HepG2 (cell line): Measurements from ENCODE around the gene ALLC. TPM values are rescaled to one million over a fixed set of nuclear protein-coding genes. Genes with fewer than 3 reads are reported as not detected.

Experiments
- DPF2 ChIP-seq: sonication (generic); formaldehyde crosslinking; IDR thresholded peaks from 2 replicates; pipeline ENCODE4 v1.4.0; 2020; ENCODE audit warnings: mild to moderate bottlenecking, low read depth, missing genetic modification reagents, borderline replicate concordance
- HCFC1 ChIP-seq: fragments of 150-350 bp; IDR thresholded peaks from 2 replicates; pipeline ENCODE4 v1.6.1; 2014; ENCODE audit warnings: low read depth, low read length
- JUN ChIP-seq: sonication (generic); formaldehyde crosslinking; IDR thresholded peaks from 2 replicates; pipeline ENCODE4 v1.4.0; 2020; ENCODE audit warnings: mild to moderate bottlenecking, missing genetic modification reagents
- KDM4B ChIP-seq: sonication (generic); formaldehyde crosslinking; IDR thresholded peaks from 2 replicates; pipeline ENCODE4 v1.4.0; 2020; ENCODE audit warnings: missing genetic modification reagents
- KDM5B ChIP-seq: sonication (generic); formaldehyde crosslinking; IDR thresholded peaks from 2 replicates; pipeline ENCODE4 v1.4.0; 2020; ENCODE audit warnings: missing genetic modification reagents, mild to moderate bottlenecking, borderline replicate concordance
- MNT ChIP-seq: fragments of 450-650 bp; IDR thresholded peaks from 2 replicates; pipeline ENCODE4 v1.6.1; 2016
- NFAT5 ChIP-seq: sonication (generic); formaldehyde crosslinking; IDR thresholded peaks from 2 replicates; pipeline ENCODE4 v1.4.0; 2020; ENCODE audit warnings: missing genetic modification reagents
- PHF8 ChIP-seq: sonication (generic); formaldehyde crosslinking; IDR thresholded peaks from 2 replicates; pipeline ENCODE4 v1.5.0; 2020; ENCODE audit warnings: missing genetic modification reagents
- SALL1 ChIP-seq: sonication (generic); formaldehyde crosslinking; IDR thresholded peaks from 2 replicates; pipeline ENCODE4 v1.8.0; 2022; ENCODE audit warnings: mild to moderate bottlenecking, missing genetic modification reagents
- TBL1XR1 ChIP-seq: fragments of 150-350 bp; IDR thresholded peaks from 2 replicates; pipeline ENCODE4 v1.6.1; 2014; ENCODE audit warnings: borderline replicate concordance, low read length; ENCODE audit not compliant: partially characterized antibody
- THAP7 ChIP-seq: sonication (generic); formaldehyde crosslinking; IDR thresholded peaks from 2 replicates; pipeline ENCODE4 v1.8.1; 2023; ENCODE audit warnings: mild to moderate bottlenecking, missing genetic modification reagents
- ZBED4 ChIP-seq: sonication (generic); formaldehyde crosslinking; IDR thresholded peaks from 2 replicates; pipeline ENCODE4 v1.4.0; 2020; ENCODE audit warnings: missing genetic modification reagents, borderline replicate concordance
- ZC3H4 ChIP-seq: sonication (generic); formaldehyde crosslinking; IDR thresholded peaks from 2 replicates; pipeline ENCODE4 v1.4.0; 2020; ENCODE audit warnings: missing genetic modification reagents, borderline replicate concordance
- ZNF672 ChIP-seq: sonication (generic); formaldehyde crosslinking; IDR thresholded peaks from 2 replicates; pipeline ENCODE4 v1.8.1; 2022; ENCODE audit warnings: missing genetic modification reagents
- polyA plus RNA-seq, 8 experiments: library from polyadenylated mRNA; depleted of rRNA in 3 of 8; stranded (reverse) in 7 of 8; unstranded in 1 of 8; fragments of >200 nt; fragmentation: Illumina TruSeq in 4 of 8; extraction: Trizol in 4 of 8; gene quantifications; 2 replicates each; pipeline versions ENCODE4 v1.2.1 to v1.2.3, GENCODE V29; 2011 to 2016; ENCODE audit warnings: low read depth in 4 of 8, missing spikeins in 1 of 8, mixed read lengths in 1 of 8; ENCODE audit not compliant: insufficient read depth in 1 of 8
- total RNA-seq, 5 experiments: library from RNA; depleted of rRNA; stranded (reverse); fragments of >200 nt; fragmentation: Illumina TruSeq; extraction: Trizol; gene quantifications; 2 replicates each; pipeline ENCODE4 v1.2.3, GENCODE V29; 2016; ENCODE audit warnings: low read depth in 1 of 5

The ALLC gene
- total and polyA plus RNA-seq, 2 of the 13 experiments (the other 11 are each of a cell fraction or from before 2014, with no cell fraction given), result 0.08 to 0.11 TPM

- TF ChIP-seq ZC3H4 (CRISPR knock-in tag) (peak; percentile 33; the same call in 1 of the 2 replicates), SALL1 (CRISPR knock-in tag) (peak; percentile 83), HCFC1 (no peak), DPF2 (CRISPR knock-in tag) (peak; percentile 31; the same call in 1 of the 2 replicates), KDM4B (CRISPR knock-in tag) (no peak), NFAT5 (CRISPR knock-in tag) (0 out of 2 replicates have a peak, but pooled peaks have one; percentile 7), THAP7 (CRISPR knock-in tag) (no peak), KDM5B (CRISPR knock-in tag) (peak; percentile 55; the same call in 1 of the 2 replicates), MNT (0 out of 2 replicates have a peak, but pooled peaks have one; percentile 21), JUN (CRISPR knock-in tag) (0 out of 2 replicates have a peak, but pooled peaks have one; percentile 42), ZBED4 (CRISPR knock-in tag) (0 out of 2 replicates have a peak, but pooled peaks have one; percentile 14), TBL1XR1 (peak; percentile 8), ZNF672 (CRISPR knock-in tag) (0 out of 2 replicates have a peak, but pooled peaks have one; percentile 63), PHF8 (CRISPR knock-in tag) (peak; percentile 60)
Observed at GRCh38 chr2:3656762-3657721, 958 bp upstream of the ALLC start (continued).
